Activated CD4-positive, alpha-beta T cell treated with anti-CD3 and anti-CD28 coated beads, Interleukin-10, Interleukin-2, amounts not matched to agents 100 ng/mL and 50 ng/mL, durations not matched to agents 16 hours and 8 hours (primary cell): ENCODE measurements around the gene CNTNAP3.
A peak's percentile ranks its signal among the peaks of the same experiment; 100 is the strongest.
"Not testable (repeated sequence)": the region's sequence is repeated elsewhere in the genome, so short reads cannot be mapped to it uniquely, and the experiment has no call there.

ENCODE experiments used
- DNase-seq: peaks from one replicate; pipeline ENCODE4 v3.0.0-alpha.2; 2020

The CNTNAP3 gene

GRCh38 chr9:39062966-39063365 is 225.0 kb downstream of the CNTNAP3 start:
- not testable (repeated sequence) for DNase-seq

DNA sequence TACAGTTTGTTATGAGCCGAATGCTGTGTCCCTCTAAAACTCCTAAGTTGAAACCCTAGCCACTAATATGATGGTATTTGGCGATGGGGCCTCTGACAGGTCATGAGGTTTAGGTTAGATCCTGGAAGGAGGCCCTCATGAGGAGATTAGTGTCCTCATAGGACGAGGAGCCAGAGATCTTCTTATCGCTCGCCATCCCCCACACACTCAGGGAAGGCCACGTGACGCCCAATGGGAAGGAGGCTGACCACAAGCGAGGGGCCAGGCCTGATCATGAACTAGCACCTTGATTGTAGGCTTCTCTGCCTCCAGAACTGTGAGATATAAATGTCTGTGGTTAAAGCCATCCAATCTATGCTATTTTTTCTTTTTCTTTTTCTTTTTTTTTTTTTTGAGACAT is 233.5 kb downstream of the CNTNAP3 start:
- not testable (repeated sequence) for DNase-seq

DNA sequence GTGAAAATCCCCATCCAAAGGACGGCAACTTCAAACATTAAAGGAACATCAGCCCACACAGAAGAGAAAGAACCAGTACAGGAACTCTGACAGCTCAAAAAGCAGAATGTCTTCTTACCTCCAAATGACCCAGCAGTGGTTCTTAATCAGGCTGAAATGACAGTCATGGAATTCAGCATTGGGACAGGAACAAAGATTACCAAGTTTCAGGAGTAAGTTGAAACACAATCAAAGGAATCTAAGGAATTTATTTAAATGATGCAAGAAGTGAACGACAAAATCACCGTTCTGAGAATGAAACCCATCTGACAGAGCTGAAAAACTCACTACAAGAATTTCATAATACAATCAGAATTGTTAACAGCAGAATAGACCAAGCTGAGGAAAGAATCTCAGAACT is 241.1 kb downstream of the CNTNAP3 start:
- not testable (repeated sequence) for DNase-seq

DNA sequence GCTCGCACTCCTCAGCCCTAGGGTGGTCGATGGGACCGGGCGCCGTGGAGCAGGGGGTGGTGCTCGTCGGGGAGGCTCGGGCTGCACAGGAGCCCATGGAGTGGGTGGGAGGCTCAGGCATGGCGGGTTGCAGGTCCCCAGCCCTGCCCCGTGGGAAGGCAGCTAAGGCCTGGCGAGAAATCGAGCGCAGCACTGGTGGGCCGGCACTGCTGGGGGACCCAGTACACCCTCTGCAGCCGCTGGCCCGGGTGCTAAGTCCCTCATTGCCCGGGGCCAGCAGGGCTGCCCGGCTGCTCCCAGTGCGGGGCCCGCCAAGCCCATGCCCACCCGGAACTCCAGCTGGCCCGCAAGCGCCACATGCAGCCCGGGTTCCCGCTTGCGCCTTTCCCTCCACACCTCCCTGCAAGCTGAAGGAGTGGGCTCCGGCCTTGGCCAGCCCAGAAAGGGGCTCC is 245.6 kb downstream of the CNTNAP3 start:
- DNase-seq: not testable (repeated sequence)

- DNase-seq: not testable (repeated sequence)
Measured at GRCh38 chr9:39041774-39042173, 246.2 kb downstream of the CNTNAP3 start.

DNA sequence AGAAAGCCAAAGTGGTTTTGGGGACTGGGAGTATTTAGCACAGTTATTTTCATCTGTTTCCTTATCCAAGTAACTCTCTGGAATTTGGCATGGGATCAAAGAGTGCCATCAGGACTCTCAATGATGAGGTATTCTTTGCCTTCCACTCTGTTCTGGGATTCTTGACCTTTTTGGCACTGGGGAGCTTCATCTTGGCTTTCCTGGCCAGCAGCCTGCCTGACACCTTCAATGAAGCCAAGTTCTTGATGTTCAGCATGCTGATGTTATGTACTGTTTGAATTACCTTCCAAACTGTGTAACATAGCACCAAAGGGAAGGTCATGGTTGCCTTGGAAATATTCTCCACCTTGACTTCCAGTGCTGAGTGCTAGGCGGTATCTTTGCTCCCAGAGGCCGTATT is 248.8 kb downstream of the CNTNAP3 start:
- DNase-seq: not testable (repeated sequence)

DNA sequence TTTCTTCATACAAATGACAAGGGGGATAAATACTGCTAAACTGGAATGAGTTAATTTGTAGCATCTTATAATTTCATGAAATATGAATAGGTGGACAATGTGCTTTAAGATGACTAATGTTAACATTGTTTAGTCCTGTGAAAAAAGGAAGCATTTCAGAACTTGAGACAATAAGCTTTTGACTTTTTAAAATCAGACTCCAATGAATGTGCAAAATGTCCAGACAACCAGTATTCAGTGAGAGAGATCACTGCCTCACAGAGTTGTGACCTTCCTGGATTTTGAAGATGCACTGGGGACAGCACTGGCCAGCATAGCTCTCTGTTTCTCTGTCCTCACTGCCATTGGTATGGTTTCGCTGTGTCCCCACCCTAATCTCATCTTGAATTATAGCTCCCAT is 249.7 kb downstream of the CNTNAP3 start:
- not testable (repeated sequence) for DNase-seq

DNA sequence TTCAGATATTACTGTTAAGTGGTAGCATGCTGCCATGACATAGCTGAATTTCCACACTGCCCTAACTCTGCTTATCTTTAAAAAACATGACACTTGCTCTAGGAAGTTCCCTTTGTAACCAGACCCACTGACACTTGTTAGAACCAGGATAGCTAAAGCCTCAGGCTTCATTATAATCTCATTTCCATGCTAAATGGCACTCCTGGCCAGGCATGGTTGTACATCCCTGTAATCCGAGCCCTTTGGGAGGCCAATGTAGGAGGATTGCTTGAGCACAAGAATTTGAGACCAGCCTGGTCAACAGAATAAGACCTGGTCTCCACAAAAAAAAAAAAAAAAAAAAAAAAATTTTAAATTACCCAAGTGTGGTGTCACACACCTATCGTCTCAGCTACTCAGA is 254.1 kb downstream of the CNTNAP3 start:
- DNase-seq: not testable (repeated sequence)

GRCh38 chr9:39030204-39031019 is 257.6 kb downstream of the CNTNAP3 start:
- DNase-seq: peak; percentile 13

DNA sequence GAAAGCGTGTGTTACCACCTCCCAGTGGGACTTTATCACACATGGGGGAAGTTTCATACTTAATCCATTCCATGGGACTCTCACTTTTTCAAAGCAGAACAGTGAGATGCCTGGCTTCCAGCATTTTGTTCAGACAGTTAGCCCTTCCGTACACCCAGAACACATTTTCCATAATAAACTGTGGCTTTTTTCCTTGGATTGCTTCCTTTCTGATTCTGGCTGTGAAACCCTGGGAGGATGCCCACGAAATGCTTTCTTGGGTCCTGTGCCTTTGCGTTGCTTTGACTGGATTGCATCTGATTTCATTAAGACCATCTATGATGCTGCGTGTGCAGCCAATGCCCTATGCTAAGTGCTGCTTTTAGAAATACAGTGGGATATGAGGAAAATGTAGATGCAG is 259.1 kb downstream of the CNTNAP3 start:
- not testable (repeated sequence) for DNase-seq

- not testable (repeated sequence) for DNase-seq
Measured at GRCh38 chr9:39028168-39028567, 259.8 kb downstream of the CNTNAP3 start.

DNA sequence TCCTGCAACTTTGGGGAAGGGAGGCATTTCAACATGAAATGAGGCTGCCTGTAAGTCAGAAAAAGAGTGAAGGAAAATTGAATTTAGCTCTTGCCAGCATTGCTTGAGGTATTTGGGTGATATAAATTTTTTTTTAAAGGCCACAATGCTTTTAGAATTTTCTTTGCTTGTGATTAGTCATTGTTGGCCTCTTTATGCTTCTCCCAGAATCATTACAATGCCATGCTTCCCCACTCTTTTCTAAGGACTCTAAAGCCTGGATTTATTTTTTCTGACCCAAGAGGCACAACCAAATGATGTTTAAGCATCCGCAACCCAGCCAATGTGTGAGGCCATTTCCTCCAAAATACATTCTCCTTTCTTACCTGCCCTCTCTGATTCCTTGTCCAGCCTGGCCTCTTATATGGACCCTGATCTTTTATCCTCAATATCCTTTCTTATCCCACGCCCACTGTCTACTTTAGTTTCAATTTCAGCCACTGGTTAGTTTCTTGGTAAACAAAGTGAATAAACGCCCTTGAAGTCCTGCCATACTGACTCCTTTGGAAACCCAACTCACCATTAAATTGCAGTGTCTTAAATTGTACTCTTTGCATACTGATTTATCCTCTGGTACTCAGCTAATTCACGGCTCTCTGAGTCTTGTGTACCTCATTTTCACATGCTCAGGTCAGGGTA is 261.9 kb downstream of the CNTNAP3 start:
- not testable (repeated sequence) for DNase-seq
